ENCODE results near the gene MMP14.
"Not testable (repeated sequence)": the region's sequence is repeated elsewhere in the genome, so short reads cannot be mapped to it uniquely, and the experiment has no call there.

Gene MMP14

GRCh38 chr14:22836301-22837113 lies at the start of gene MMP14:
TSS of gene MMP14 (plus strand) at chr14:22836585. CDS start at chr14:22836818, 233 bp downstream.
- H3K4me1 ChIP-seq, result no peaks in the 10 kb centered on the region
- no peaks in the 10 kb centered on the region for H3K27me3 ChIP-seq (ENCODE audit: low read depth)
- H3K36me3 ChIP-seq (replicated peaks), result peaks cover 20% of the 10 kb centered on the region
- no peaks in the 10 kb centered on the region for H3K9me3 ChIP-seq
- no peak for DNase-seq (ENCODE audit: low spot score in 2 of 2)
- H3K4me3 ChIP-seq, result no peak within 1 kb of the TSS
- in situ Hi-C loops (cut with MboI; ENCODE audit: low sequenced_read_pairs), result no loop called here

GRCh38 chr14:22786685-22787084 lies 49.7 kb upstream of the MMP14 start:
- Histone ChIP-seq H3K4me3 (no peak overlapping the region), H3K9me3 (no peaks in the 10 kb centered on the region), H3K4me1 (no peaks in the 10 kb centered on the region), H3K36me3 (replicated peaks) (no peaks in the 10 kb centered on the region), H3K27me3 (ENCODE audit: low read depth) (no peaks in the 10 kb centered on the region)
- DNase-seq (ENCODE audit: low spot score in 2 of 2), result no peak
- in situ Hi-C loops (cut with MboI; ENCODE audit: low sequenced_read_pairs), result no loop called here

GRCh38 chr14:22791301-22791700 lies 45.1 kb upstream of the MMP14 start:
- H3K36me3 ChIP-seq (replicated peaks), result no peaks in the 10 kb centered on the region
- no peaks in the 10 kb centered on the region for H3K4me1 ChIP-seq
- DNase-seq (ENCODE audit: low spot score in 2 of 2), result no peak
- in situ Hi-C loops (cut with MboI; ENCODE audit: low sequenced_read_pairs), result no loop called here
- no peaks in the 10 kb centered on the region for H3K9me3 ChIP-seq
- H3K27me3 ChIP-seq (ENCODE audit: low read depth), result peaks cover 3% of the 10 kb centered on the region; the same call in 1 of the 2 replicates
- H3K4me3 ChIP-seq, result no peak overlapping the region

- H3K4me3 ChIP-seq, result no peak overlapping the region
- peaks cover 7% of the 10 kb centered on the region; the same call in 1 of the 2 replicates for H3K27me3 ChIP-seq (ENCODE audit: low read depth)
- no peak for DNase-seq (ENCODE audit: low spot score in 2 of 2)
- in situ Hi-C loops (cut with MboI; ENCODE audit: low sequenced_read_pairs), result no loop called here
- no peaks in the 10 kb centered on the region for H3K36me3 ChIP-seq (replicated peaks)
- H3K9me3 ChIP-seq, result no peaks in the 10 kb centered on the region
- H3K4me1 ChIP-seq, result no peaks in the 10 kb centered on the region
These were observed 44.2 kb upstream of the MMP14 start for GRCh38 chr14:22792158-22792557.

- H3K4me3 ChIP-seq; H3K9me3 ChIP-seq; in situ Hi-C loops (cut with MboI; ENCODE audit: low sequenced_read_pairs); H3K36me3 ChIP-seq (replicated peaks); H3K27me3 ChIP-seq (ENCODE audit: low read depth); H3K4me1 ChIP-seq; DNase-seq (ENCODE audit: low spot score in 2 of 2): not testable (repeated sequence)
These were observed 42.8 kb upstream of the MMP14 start for GRCh38 chr14:22793550-22793949.

GRCh38 chr14:22793976-22794375 lies 42.4 kb upstream of the MMP14 start:
- no peak for DNase-seq (ENCODE audit: low spot score in 2 of 2)
- Histone ChIP-seq H3K9me3 (no peaks in the 10 kb centered on the region), H3K36me3 (replicated peaks) (no peaks in the 10 kb centered on the region), H3K27me3 (ENCODE audit: low read depth) (peaks cover 7% of the 10 kb centered on the region; the same call in 1 of the 2 replicates), H3K4me3 (no peak overlapping the region), H3K4me1 (no peaks in the 10 kb centered on the region)
- in situ Hi-C loops (cut with MboI; ENCODE audit: low sequenced_read_pairs), result no loop called here

- Histone ChIP-seq H3K4me1 (no peaks in the 10 kb centered on the region), H3K9me3 (no peaks in the 10 kb centered on the region), H3K36me3 (replicated peaks) (no peaks in the 10 kb centered on the region), H3K27me3 (ENCODE audit: low read depth) (peaks cover 7% of the 10 kb centered on the region; the same call in 1 of the 2 replicates), H3K4me3 (no peak overlapping the region)
- DNase-seq (ENCODE audit: low spot score in 2 of 2), result no peak
- in situ Hi-C loops (cut with MboI; ENCODE audit: low sequenced_read_pairs), result no loop called here
These were observed 41.8 kb upstream of the MMP14 start for GRCh38 chr14:22794551-22794951.

- DNase-seq (ENCODE audit: low spot score in 2 of 2), result no peak
These were observed 40.2 kb upstream of the MMP14 start for GRCh38 chr14:22796087-22796707.

GRCh38 chr14:22797017-22797917 lies 39.1 kb upstream of the MMP14 start:
- Histone ChIP-seq H3K27me3 (ENCODE audit: low read depth) (peaks cover 8% of the 10 kb centered on the region), H3K9me3 (no peaks in the 10 kb centered on the region), H3K36me3 (replicated peaks) (no peaks in the 10 kb centered on the region), H3K4me3 (no peak overlapping the region), H3K4me1 (no peaks in the 10 kb centered on the region)
- DNase-seq (ENCODE audit: low spot score in 2 of 2), result no peak
- in situ Hi-C loops (cut with MboI; ENCODE audit: low sequenced_read_pairs), result no loop called here

More at GRCh38 chr14:22796087-22796707, 40.2 kb upstream of the MMP14 start:
- in situ Hi-C loops (cut with MboI; ENCODE audit: low sequenced_read_pairs), result no loop called here
- H3K4me1 ChIP-seq, result no peaks in the 10 kb centered on the region
- H3K4me3 ChIP-seq, result no peak overlapping the region
- H3K36me3 ChIP-seq (replicated peaks), result no peaks in the 10 kb centered on the region
- H3K9me3 ChIP-seq, result no peaks in the 10 kb centered on the region
- peaks cover 7% of the 10 kb centered on the region; the same call in 1 of the 2 replicates for H3K27me3 ChIP-seq (ENCODE audit: low read depth)

- no peak for DNase-seq (ENCODE audit: low spot score in 2 of 2)
- H3K36me3 ChIP-seq (replicated peaks), result no peaks in the 10 kb centered on the region
- no peaks in the 10 kb centered on the region for H3K9me3 ChIP-seq
- no peaks in the 10 kb centered on the region for H3K4me1 ChIP-seq
- H3K4me3 ChIP-seq, result no peak overlapping the region
- H3K27me3 ChIP-seq (ENCODE audit: low read depth), result peaks cover 12% of the 10 kb centered on the region
- in situ Hi-C loops (cut with MboI; ENCODE audit: low sequenced_read_pairs), result no loop called here
These were observed 37.9 kb upstream of the MMP14 start for GRCh38 chr14:22798528-22798927.

GRCh38 chr14:22800346-22800745 lies 36.0 kb upstream of the MMP14 start:
- Histone ChIP-seq H3K4me3 (no peak overlapping the region), H3K4me1 (no peaks in the 10 kb centered on the region), H3K9me3 (no peaks in the 10 kb centered on the region), H3K27me3 (ENCODE audit: low read depth) (peaks cover 13% of the 10 kb centered on the region), H3K36me3 (replicated peaks) (no peaks in the 10 kb centered on the region)
- DNase-seq (ENCODE audit: low spot score in 2 of 2), result no peak
- in situ Hi-C loops (cut with MboI; ENCODE audit: low sequenced_read_pairs), result no loop called here

GRCh38 chr14:22801716-22802115 lies 34.7 kb upstream of the MMP14 start:
- no peak for DNase-seq (ENCODE audit: low spot score in 2 of 2)
- H3K9me3 ChIP-seq, result no peaks in the 10 kb centered on the region
- peaks cover 13% of the 10 kb centered on the region for H3K27me3 ChIP-seq (ENCODE audit: low read depth)
- H3K4me3 ChIP-seq, result no peak overlapping the region
- H3K4me1 ChIP-seq, result no peaks in the 10 kb centered on the region
- no peaks in the 10 kb centered on the region for H3K36me3 ChIP-seq (replicated peaks)
- in situ Hi-C loops (cut with MboI; ENCODE audit: low sequenced_read_pairs), result no loop called here

GRCh38 chr14:22802860-22803686 lies 33.3 kb upstream of the MMP14 start:
- no peaks in the 10 kb centered on the region for H3K36me3 ChIP-seq (replicated peaks)
- in situ Hi-C loops (cut with MboI; ENCODE audit: low sequenced_read_pairs), result no loop called here
- no peak for DNase-seq (ENCODE audit: low spot score in 2 of 2)
- no peak overlapping the region for H3K4me3 ChIP-seq
- H3K9me3 ChIP-seq, result no peaks in the 10 kb centered on the region
- peaks cover 10% of the 10 kb centered on the region; the same call in 1 of the 2 replicates for H3K27me3 ChIP-seq (ENCODE audit: low read depth)
- H3K4me1 ChIP-seq, result no peaks in the 10 kb centered on the region

Measured in HAP-1 (cell line).